Adipose tissue (tissue), 3 donors: ENCODE measurements around the gene FBLN1. TPM values are rescaled to one million over a fixed set of nuclear protein-coding genes. Genes with fewer than 3 reads are reported as not detected.

Source experiments
- H3K27ac ChIP-seq: one replicate; pipeline ENCODE4 v1.5.1; 2013; ENCODE audit warnings: low read depth, low read length
- WGBS, 3 donors: extraction: QIAGEN DNeasy Blood & Tissue Kit; methylation state at CpG; one replicate each; pipeline ENCODE4 v1.1.7; 2013; 5-methylcytosine and 5-hydroxymethylcytosine counted together
- polyA plus RNA-seq, 3 donors: library from polyadenylated mRNA; stranded (reverse); fragments of 200-250 nt; gene quantifications; one replicate each; pipeline ENCODE4 v1.2.3, GENCODE V29; 2013
- donor health status: healthy with polysubstance abuse.
- donor health status: Bipolar disorder and iron deficiency.
- donor health status: healthy.

FBLN1 gene
- polyA plus RNA-seq, 3 donors: 33.2 to 280 (median 121) TPM

DNA sequence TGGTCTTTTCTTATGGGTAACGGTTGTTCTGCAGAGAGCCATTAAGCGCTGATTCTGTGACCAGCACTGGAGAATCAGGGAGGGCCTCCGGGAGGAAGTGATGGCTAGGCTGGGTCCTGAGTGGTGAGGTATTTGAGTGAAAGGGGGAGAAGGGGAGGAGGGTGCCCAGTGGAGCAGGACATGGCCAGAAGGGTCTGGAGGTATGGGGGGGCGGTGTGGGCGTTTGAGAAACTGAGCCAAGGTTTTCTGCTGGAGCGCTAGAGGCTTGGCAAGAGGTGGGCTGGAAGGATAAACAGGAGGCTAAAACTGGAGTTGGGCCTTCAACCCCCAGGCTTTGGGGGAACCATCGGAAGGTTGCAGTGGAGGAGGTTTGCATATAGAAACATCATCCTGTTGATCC, 72.5 kb downstream of the FBLN1 start:
- no peak overlapping the region for H3K27ac ChIP-seq
- 87 to 92% (median 88%) methylated on average over 7 of the region's 7 CpGs for WGBS, 3 donors

- no peak overlapping the region for H3K27ac ChIP-seq
- 57 to 66% (median 59%) methylated on average over 18 of the region's 18 CpGs for WGBS, 3 donors
Observed at GRCh38 chr22:45575607-45576272, 73.1 kb downstream of the FBLN1 start.

- 84 to 90% (median 89%) methylated on average over 8 of the region's 8 CpGs for WGBS, 3 donors
- no peak overlapping the region for H3K27ac ChIP-seq
Observed at GRCh38 chr22:45576273-45576625, 73.6 kb downstream of the FBLN1 start.

DNA sequence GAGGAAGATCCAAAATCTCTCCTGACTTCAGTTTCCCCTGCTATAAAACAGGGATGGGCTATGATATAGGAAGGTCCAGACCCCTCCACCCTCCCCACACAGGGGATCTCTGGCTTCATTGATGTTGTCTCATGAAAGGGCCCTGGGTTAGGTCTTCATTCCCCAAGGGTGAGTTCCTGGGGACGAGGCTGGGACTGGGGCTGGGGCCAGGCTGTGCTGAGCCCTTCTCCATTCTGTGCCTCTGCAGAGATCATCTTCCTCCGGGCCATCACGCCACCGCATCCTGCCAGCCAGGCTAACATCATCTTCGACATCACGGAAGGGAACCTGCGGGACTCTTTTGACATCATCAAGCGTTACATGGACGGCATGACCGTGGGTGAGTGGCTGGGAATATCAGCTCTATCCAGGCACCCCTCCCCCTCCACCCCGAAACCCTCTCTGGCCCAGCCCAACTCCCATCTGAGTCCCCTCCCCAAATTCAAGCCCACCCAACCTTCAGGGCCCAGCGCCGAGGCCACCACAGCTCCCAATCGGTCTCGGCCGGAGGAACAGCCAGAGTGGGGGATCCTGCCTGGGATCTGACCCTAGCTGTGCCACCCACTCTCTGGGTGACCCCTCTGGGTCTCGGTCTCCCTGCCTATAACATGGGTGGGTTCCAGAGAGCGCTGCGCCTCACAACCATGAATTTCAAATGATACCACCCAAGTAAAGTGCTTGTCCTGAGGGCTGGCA, 74.2 kb downstream of the FBLN1 start:
- 83 to 90% (median 89%) methylated on average over 19 of the region's 19 CpGs for WGBS, 3 donors
- no peak overlapping the region for H3K27ac ChIP-seq

DNA sequence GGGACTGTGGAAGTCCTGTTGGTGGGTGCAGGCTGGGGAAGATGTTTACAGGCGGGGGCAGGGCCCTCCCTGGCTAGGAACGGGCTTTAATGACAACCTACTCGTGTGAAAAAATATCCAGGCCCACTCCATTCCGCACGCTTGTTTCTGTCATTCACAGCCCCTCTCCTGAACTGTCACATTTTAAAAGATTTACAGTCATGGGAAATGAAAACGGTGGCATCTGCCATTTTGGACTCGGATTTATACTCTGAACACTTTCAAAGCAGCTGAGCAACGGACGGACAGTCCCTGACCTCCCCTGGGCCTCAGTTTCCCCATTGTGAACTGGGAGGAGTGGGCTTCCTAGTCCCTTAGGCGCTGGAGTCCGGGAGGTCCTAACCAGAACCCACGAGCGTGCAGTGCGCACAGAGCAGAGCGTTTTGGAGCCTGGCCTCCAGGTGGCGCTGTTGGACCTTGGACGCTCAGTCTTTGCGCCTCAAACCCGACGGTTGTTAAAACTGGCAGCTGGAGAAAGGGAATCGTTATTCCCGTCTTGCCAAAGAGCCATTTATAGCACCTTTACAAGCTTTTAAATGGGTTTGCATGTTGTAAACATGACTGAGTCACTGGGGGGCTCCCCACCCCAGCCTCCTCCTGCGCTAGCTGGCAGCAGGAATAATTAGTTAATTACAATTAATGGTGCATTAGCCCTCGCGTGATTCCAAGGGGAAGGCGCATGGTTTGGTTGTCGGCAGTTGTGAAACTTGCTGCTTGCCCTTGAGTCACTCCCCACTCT, 75.3 kb downstream of the FBLN1 start:
- H3K27ac ChIP-seq: no peak overlapping the region
- 23 to 26% (median 24%) methylated on average over 27 of the region's 27 CpGs for WGBS, 3 donors

DNA sequence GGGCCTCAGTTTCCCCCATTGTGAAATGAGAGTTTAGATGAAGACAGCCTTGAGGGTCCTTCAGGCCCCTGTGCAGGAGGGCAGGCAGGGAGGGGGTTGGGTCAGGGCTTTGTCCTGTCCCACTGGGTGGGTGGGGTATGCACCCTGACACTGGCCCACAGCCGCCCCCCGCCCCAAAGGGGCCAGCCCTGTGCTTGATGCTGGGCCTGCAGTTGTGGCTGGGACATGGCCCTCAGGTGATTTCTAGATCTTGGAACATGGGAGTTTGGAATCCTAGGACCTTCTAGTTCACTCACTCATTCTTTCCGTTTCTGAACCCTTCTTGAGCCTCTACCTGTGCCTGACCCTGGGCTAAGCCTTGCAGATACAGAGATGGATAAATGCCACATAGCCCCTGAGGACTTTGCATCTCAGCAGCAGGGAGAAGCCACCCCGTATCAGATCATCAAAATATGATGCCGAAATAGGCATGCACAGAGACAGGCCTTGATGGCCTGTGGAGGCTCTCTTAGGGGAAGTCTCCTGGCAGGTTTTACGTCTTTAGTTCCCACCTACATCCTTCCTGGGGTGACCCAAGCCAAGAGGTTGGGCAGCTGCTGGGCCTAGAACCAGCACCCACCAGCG, 76.0 kb downstream of the FBLN1 start:
- H3K27ac ChIP-seq: no peak overlapping the region
- WGBS, 3 donors: 79 to 84% (median 80%) methylated on average over 7 of the region's 7 CpGs

- no peak overlapping the region for H3K27ac ChIP-seq
- WGBS, 3 donors: 86 to 94% (median 91%) methylated on average over 13 of the region's 13 CpGs
Observed at GRCh38 chr22:45579306-45579705, 76.6 kb downstream of the FBLN1 start.

GRCh38 chr22:45579806-45580725, 77.4 kb downstream of the FBLN1 start:
- WGBS, 3 donors: 62 to 84% (median 77%) methylated on average over 29 of the region's 29 CpGs
- no peak overlapping the region for H3K27ac ChIP-seq

DNA sequence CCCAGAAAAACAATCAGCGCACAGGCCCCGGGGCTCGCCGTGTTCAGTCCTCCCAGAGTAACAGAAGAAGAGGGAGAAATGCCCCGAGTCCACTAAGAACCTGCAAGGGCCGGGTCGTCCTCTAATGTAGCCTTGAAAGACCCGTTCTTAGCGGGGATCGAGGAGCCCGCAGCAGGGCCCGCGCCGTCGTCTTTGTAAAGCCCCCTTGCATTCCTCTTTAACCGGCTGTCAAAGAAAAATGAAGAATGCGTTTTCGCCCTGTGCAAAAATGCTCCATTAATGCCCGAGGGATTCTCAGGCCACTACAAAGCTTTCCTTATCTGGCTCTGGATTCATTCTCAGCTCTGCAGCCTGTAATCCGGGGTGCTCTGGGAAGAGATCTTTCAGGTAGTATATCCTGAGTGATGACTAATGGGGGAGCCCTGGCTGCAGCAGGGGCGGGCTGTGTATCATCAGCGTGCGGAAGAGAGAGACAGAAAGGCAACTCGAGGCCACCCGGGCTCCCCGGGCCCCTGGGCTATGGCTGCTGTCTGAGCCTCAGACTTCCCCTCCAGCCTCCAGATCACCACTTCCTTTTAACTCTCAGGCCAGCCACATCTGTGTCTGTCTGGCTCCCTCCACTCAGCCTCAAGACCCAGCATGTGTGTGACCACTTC, 78.2 kb downstream of the FBLN1 start:
- H3K27ac ChIP-seq: no peak overlapping the region
- 38 to 78% (median 75%) methylated on average over 26 of the region's 26 CpGs for WGBS, 3 donors

DNA sequence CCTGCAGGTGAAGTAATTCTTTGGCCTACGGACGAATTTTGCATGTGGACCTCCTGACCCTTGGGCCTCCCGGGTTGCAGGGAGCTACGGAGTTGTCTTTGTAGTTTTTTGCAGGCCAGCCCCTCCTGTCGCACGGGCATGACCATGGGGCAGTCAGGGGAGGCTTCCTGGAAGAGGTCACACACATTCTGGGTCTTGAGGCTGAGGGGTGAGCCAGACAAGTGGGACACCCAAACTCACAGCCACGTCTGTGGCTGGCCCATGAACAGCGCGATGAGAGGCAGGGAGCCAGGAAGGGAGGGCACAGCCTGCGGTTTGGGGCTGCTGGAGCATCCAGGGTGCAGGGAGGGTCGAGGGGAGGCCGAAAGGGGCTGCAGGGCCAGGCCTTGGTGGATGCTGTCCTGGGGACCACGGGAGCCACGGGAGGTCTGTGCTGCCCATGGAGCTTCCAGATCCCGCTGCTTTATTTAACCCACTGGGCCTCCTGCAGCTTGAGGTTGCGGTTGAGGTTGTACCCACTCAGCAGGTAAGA, 78.9 kb downstream of the FBLN1 start:
- no peak overlapping the region for H3K27ac ChIP-seq
- 76 to 91% (median 86%) methylated on average over 14 to 16 of the region's 16 CpGs for WGBS, 3 donors

DNA sequence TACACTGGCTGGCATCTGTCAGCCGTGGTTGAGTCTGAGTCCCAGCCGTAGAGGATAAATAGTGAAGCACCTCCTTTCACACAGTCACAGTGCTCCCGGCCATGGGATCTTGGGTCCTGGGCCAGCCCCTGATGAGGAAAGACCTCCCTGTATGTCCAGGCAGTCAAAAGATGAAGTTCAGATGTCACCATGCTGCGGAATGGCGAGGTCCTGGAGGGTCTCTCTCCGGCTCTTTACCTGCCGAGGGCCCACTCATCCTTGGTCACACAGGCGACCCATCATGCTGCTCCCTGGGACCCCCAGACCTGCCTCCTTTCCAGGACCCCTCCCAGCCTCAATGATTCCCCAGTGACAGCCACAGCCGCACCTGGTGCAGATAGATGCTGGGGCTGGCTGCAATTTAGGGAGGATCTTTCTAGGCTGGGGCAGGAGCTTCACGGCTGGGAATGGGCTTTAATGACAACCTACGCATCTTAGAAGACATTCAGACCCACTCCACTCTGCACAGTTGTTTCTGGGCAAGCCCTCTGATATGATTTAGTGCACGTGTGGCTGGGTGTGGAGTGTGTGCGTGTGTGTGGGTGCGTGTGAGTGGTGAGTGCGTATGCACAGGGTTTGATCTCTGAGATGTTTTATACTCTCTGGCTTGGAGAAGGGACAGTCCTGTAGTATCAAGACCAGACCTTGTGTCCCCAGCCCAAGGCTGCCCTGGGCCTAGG, 79.7 kb downstream of the FBLN1 start:
- 69 to 79% (median 78%) methylated on average over 15 of the region's 15 CpGs for WGBS, 3 donors
- no peak overlapping the region for H3K27ac ChIP-seq

- no peak overlapping the region for H3K27ac ChIP-seq
- WGBS, 3 donors: 75 to 90% (median 78%) methylated on average over 6 of the region's 6 CpGs
Observed at GRCh38 chr22:45582955-45583320, 80.3 kb downstream of the FBLN1 start.

DNA sequence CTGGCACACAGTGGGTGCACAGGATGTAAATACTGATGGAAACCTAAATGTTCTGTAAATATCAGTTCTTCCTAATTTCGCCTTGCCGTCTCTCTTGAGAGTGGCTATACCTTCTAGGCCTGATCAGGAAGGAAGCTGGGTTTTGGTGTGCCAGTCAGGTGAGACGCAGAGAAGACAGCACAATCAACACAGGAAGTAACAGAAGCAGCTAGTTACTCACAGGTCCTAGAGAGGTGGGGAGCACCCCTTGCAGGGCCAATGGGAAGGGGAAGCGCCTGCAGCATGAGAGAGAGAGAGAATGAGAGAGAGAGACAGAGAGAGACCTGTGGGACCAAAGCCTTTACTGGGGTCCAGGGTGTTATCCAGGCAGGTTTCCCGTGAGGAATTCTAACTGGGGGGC, 80.8 kb downstream of the FBLN1 start:
- no peak overlapping the region for H3K27ac ChIP-seq

DNA sequence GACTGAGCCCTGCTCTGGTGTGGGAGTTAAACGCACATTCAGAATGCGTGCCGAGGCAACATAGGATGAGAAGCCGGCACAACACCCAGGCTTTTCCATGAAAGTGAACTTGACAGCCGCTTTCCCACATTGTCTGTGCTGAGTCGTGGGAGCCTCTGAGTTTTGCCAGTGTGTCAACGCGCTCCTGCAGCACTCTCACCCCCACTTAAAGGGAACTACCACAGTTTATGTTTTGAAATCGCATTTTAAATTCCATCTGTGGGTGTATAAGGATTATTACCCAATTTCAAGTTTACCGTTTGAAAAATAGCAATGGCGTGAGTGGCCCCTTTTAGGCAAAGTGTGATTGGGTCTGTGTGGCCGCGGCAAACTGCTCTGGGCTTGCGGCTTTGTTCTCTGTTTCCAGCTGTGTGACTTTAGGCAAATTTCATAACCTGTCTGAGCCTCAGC, 81.5 kb downstream of the FBLN1 start:
- 43 to 52% (median 43%) methylated on average over 14 of the region's 14 CpGs for WGBS, 3 donors
- H3K27ac ChIP-seq: no peak overlapping the region

More for the DNA sequence above, 80.8 kb downstream of the FBLN1 start:
- WGBS, 3 donors: 60 to 79% (median 64%) methylated on average over 5 of the region's 5 CpGs

DNA sequence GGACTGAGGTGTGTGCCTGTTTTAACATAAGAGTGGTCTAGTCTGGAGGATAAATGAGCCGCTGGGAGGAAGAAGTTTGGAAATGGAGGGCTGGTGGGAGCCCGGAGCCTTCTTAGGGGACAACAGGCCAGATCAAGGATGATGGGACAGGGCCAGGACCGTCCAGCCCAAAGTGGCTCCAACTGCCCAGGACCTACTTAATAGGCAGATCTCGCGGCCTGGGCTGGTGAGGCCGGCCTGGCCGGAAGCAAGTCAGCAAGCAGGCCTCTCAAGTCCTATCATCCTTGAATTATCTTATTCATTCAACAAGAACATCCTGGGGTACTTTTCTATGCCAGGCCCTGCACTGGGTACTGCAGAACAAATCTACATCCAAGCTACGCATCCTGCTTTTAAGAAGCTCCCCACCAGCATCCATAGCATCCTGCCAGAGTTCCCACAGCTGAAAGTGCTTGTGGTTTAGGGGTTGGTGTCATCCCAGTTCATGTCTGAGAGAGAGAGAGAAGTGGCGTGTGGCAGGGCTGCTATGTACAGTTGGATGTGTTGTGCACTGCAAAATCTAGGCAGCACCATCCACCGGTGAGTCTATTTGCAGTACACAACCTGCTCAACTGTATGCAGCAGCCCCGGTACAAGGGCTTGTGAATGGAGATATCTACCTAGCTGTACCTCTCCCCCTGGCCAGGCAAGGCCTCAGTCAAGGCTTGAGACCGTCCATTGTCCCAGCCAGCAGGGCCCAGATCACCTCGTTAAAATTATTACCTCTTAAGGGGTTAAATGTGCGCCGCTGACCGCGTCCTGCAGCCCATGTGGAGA, 82.1 kb downstream of the FBLN1 start:
- 73 to 77% (median 74%) methylated on average over 17 of the region's 17 CpGs for WGBS, 3 donors
- H3K27ac ChIP-seq: no peak overlapping the region

- no peak overlapping the region for H3K27ac ChIP-seq
- 39 to 52% (median 51%) methylated on average over 13 of the region's 13 CpGs for WGBS, 3 donors
Observed at GRCh38 chr22:45585437-45585755, 82.7 kb downstream of the FBLN1 start.
